Measurements from ENCODE around the gene OR6B1.
"Not testable (repeated sequence)": the region's sequence is repeated elsewhere in the genome, so short reads cannot be mapped to it uniquely, and the experiment has no call there.

Gene OR6B1

GRCh38 chr7:144006692-144007042, 6.5 kb downstream of the OR6B1 start:
- DNase-seq = no peak

- DNase-seq = no peak
Observed at GRCh38 chr7:144009361-144009760, 9.2 kb downstream of the OR6B1 start.

- not testable (repeated sequence) for DNase-seq
Observed at GRCh38 chr7:144010061-144010460, 9.9 kb downstream of the OR6B1 start.

GRCh38 chr7:144010821-144011220, 10.7 kb downstream of the OR6B1 start:
- not testable (repeated sequence) for DNase-seq

GRCh38 chr7:144011458-144012230, 11.5 kb downstream of the OR6B1 start:
- DNase-seq = no peak

- no peak for DNase-seq
Observed at GRCh38 chr7:144018065-144018464, 17.9 kb downstream of the OR6B1 start.

GRCh38 chr7:144019457-144019856, 19.3 kb downstream of the OR6B1 start:
- DNase-seq = no peak

GRCh38 chr7:144020340-144020739, 20.2 kb downstream of the OR6B1 start:
- DNase-seq = no peak

GRCh38 chr7:144022169-144022568, 22.0 kb downstream of the OR6B1 start:
- DNase-seq = no peak

- DNase-seq = no peak
Observed at GRCh38 chr7:144023171-144023827, 23.2 kb downstream of the OR6B1 start.

GRCh38 chr7:144024213-144024612, 24.1 kb downstream of the OR6B1 start:
- no peak for DNase-seq

GRCh38 chr7:144026203-144026883, 26.2 kb downstream of the OR6B1 start:
- DNase-seq = no peak

GRCh38 chr7:144027070-144027469, 26.9 kb downstream of the OR6B1 start:
- no peak for DNase-seq

- no peak for DNase-seq
Observed at GRCh38 chr7:144027974-144028373, 27.9 kb downstream of the OR6B1 start.

- DNase-seq = no peak
Observed at GRCh38 chr7:144028547-144028946, 28.4 kb downstream of the OR6B1 start.

GRCh38 chr7:144032516-144032915, 32.4 kb downstream of the OR6B1 start:
- DNase-seq = no peak

- DNase-seq = no peak
Observed at GRCh38 chr7:144032985-144033709, 33.0 kb downstream of the OR6B1 start.

- DNase-seq = no peak
Observed at GRCh38 chr7:144035385-144035784, 35.3 kb downstream of the OR6B1 start.

GRCh38 chr7:144036302-144036885, 36.3 kb downstream of the OR6B1 start:
- DNase-seq = no peak

- no peak for DNase-seq
Observed at GRCh38 chr7:144037414-144038035, 37.4 kb downstream of the OR6B1 start.

GRCh38 chr7:144038887-144039286, 38.8 kb downstream of the OR6B1 start:
- DNase-seq = no peak

- DNase-seq = no peak
Observed at GRCh38 chr7:144048648-144049047, 48.5 kb downstream of the OR6B1 start, which contains the start of gene OR2A5. OR2A5 (plus strand) TSS chr7:144048948; CDS start chr7:144050402, 1,454 bp downstream.
